OCI-LY7 (cell line): ENCODE measurements around the gene CARD10. TPM values are rescaled to one million over a fixed set of nuclear protein-coding genes. Genes with fewer than 3 reads are reported as not detected.

Source experiments
- BruUV-seq: library from RNA; stranded (reverse); fragments of 400-500 nt; replicated peaks from 2 replicates; lab custom pipeline; 2021; lab: Mats Ljungman, UMichigan
- CTCF ChIA-PET: fragments of 300-600 bp; sonication (Branson Sonifier 250); formaldehyde crosslinking; loops from one replicate; lab custom pipeline; 2022; ENCODE audit warnings: antibody characterized with exemption; ENCODE audit not compliant: unreplicated experiment; lab: Charles Lee
- POLR2A ChIA-PET: fragments of 300-600 bp; sonication (Branson Sonifier 250); formaldehyde crosslinking; loops from one replicate; lab custom pipeline; 2022; ENCODE audit warnings: antibody characterized with exemption; lab: Charles Lee
- DNase-seq: peaks from one replicate; pipeline ENCODE4 v3.0.0-alpha.2; 2015; ENCODE audit warnings: low spot score
- H2AFZ ChIP-seq: fragments of 200-600 bp; sonication (generic), shearing (Covaris generic); 2 replicates; pipeline ENCODE4 v1.6.1; 2014; ENCODE audit warnings: mild to moderate bottlenecking, antibody characterized with exemption, low read length, moderate library complexity
- H3K27ac ChIP-seq: fragments of 200-600 bp; sonication (generic); 2 replicates; pipeline ENCODE4 v1.5.1; 2014; ENCODE audit warnings: mixed run types, low read depth, mild to moderate bottlenecking, moderate library complexity, low read length, inconsistent platforms; ENCODE audit not compliant: poor library complexity, severe bottlenecking
- H3K36me3 ChIP-seq: fragments of 200-600 bp; sonication (generic); 2 replicates; pipeline ENCODE4 v1.6.1; 2014; ENCODE audit warnings: mild to moderate bottlenecking, antibody characterized with exemption, low read length, moderate library complexity, mixed read lengths; ENCODE audit not compliant: insufficient read depth
- H3K4me1 ChIP-seq: fragments of 200-600 bp; sonication (generic); 2 replicates; pipeline ENCODE4 v1.5.1; 2014; ENCODE audit warnings: mild to moderate bottlenecking, low read length; ENCODE audit not compliant: insufficient read depth, poor library complexity, severe bottlenecking
- H3K4me2 ChIP-seq: fragments of 200-600 bp; sonication (generic); 2 replicates; pipeline ENCODE4 v1.6.1; 2014; ENCODE audit warnings: mild to moderate bottlenecking, low read length
- H3K4me3 ChIP-seq: fragments of 200-600 bp; sonication (generic); 2 replicates; pipeline ENCODE4 v1.5.1; 2014; ENCODE audit warnings: mild to moderate bottlenecking, low read depth, low read length; ENCODE audit not compliant: poor library complexity, severe bottlenecking
- H3K79me2 ChIP-seq: fragments of 200-600 bp; sonication (generic); 2 replicates; pipeline ENCODE4 v1.6.1; 2016; ENCODE audit warnings: low read depth, mild to moderate bottlenecking, low read length, moderate library complexity, mixed read lengths; ENCODE audit not compliant: insufficient read depth
- H3K9me2 ChIP-seq: fragments of 200-600 bp; sonication (generic); 2 replicates; pipeline ENCODE4 v1.6.1; 2016; ENCODE audit warnings: mild to moderate bottlenecking, low read length, mixed read lengths; ENCODE audit not compliant: insufficient read depth
- H3K9me3 ChIP-seq: fragments of 200-600 bp; sonication (generic); 2 replicates; pipeline ENCODE4 v1.6.1; 2014; ENCODE audit warnings: mild to moderate bottlenecking, mixed run types, low read length, mixed read lengths
- H4K20me1 ChIP-seq: fragments of 200-600 bp; sonication (generic); 2 replicates; pipeline ENCODE4 v1.6.1; 2014; ENCODE audit warnings: mild to moderate bottlenecking, antibody characterized with exemption, low read length, moderate library complexity, mixed read lengths; ENCODE audit not compliant: insufficient read depth
- EZH2phosphoT487 ChIP-seq: fragments of 200-600 bp; sonication (generic); IDR thresholded peaks from 2 replicates; pipeline ENCODE4 v1.6.1; 2018; ENCODE audit warnings: low read depth, borderline replicate concordance, mild to moderate bottlenecking, mixed run types, antibody characterized with exemption, low read length, moderate library complexity, mixed read lengths
- intact Hi-C: fragments of 100-400 bp; cut with micrococcal nuclease; formaldehyde crosslinking; loops from one replicate; pipeline ENCODE4 v1.10.0; 2022; ENCODE audit not compliant: unreplicated experiment
- total RNA-seq, 2 experiments: library from RNA; depleted of rRNA in 1 of 2; stranded (reverse); fragments of >200 nt in 1 of 2; shearing (Covaris generic) in 1 of 2; gene quantifications; 2 replicates each; pipeline ENCODE4 v1.2.3, GENCODE V29; 2014 to 2022
- TF ChIP-seq, protein P1 (sequence below): fragments of 200-600 bp; sonication (generic); conservative IDR thresholded peaks from 2 replicates; pipeline ENCODE4 v1.5.1; 2014; ENCODE audit warnings: mild to moderate bottlenecking, antibody characterized with exemption, low read length, moderate library complexity, mixed read lengths

Gene CARD10
- total RNA-seq, 2 experiments from 2014 or later = 2.8 to 4.0 TPM

DNA sequence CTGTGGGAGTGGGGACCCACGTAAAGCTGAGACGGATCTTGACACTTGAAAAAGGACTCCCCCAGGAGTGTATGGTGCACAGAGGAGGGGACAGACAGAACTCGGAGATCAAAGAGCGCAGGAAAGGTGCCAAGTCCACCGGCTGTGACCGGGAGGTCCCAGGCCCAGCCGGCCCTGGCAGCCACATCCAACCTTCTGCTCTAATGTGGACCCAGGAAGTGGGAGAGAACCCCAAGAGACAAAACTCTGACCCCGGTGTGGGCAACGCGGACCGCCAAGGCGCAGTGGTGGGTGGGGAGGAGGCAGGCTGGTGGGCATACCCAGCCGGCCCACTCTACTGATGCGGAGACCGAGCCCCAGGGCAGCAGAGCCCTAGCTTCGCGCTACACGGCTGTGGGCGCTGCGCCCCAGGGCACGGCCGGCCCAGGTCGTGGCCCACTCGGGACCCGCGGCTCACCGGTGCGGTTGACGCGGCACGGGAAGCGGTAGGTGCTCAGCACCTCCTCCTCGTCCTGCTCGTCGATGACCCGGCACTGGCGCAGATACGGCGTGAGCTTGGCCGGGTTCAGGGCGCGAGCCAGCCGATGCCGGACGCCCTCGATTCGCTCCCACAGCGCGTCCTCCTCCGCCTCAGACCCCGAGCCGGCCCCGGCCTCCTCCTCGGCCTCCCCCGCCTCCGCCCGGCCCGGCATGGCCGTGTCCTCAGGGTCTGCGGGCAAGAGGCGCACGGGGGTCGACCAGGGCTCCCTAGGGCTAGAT is 527 bp downstream of the CARD10 start:
- H3K9me2 ChIP-seq = no peaks in the 10 kb centered on the region
- no peak for TF ChIP-seq EZH2phosphoT487
- TF ChIP-seq, protein P1, sequence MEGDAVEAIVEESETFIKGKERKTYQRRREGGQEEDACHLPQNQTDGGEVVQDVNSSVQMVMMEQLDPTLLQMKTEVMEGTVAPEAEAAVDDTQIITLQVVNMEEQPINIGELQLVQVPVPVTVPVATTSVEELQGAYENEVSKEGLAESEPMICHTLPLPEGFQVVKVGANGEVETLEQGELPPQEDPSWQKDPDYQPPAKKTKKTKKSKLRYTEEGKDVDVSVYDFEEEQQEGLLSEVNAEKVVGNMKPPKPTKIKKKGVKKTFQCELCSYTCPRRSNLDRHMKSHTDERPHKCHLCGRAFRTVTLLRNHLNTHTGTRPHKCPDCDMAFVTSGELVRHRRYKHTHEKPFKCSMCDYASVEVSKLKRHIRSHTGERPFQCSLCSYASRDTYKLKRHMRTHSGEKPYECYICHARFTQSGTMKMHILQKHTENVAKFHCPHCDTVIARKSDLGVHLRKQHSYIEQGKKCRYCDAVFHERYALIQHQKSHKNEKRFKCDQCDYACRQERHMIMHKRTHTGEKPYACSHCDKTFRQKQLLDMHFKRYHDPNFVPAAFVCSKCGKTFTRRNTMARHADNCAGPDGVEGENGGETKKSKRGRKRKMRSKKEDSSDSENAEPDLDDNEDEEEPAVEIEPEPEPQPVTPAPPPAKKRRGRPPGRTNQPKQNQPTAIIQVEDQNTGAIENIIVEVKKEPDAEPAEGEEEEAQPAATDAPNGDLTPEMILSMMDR = no peak
- H3K36me3 ChIP-seq = no peaks in the 10 kb centered on the region
- ChIA-PET CTCF (no interaction called here), POLR2A (no interaction called here)
- no peaks in the 10 kb centered on the region for H3K4me1 ChIP-seq
- H3K9me3 ChIP-seq = no peaks in the 10 kb centered on the region
- no peaks in the 10 kb centered on the region for H3K79me2 ChIP-seq
- H4K20me1 ChIP-seq = no peaks in the 10 kb centered on the region
- BruUV-seq = no TSS peak
- DNase-seq = no peak
- H2AFZ ChIP-seq = no peak overlapping the region
- H3K27ac ChIP-seq = no peak overlapping the region
- intact Hi-C loops = no loop called here
- H3K4me3 ChIP-seq = no peak overlapping the region
- no peak overlapping the region for H3K4me2 ChIP-seq

DNA sequence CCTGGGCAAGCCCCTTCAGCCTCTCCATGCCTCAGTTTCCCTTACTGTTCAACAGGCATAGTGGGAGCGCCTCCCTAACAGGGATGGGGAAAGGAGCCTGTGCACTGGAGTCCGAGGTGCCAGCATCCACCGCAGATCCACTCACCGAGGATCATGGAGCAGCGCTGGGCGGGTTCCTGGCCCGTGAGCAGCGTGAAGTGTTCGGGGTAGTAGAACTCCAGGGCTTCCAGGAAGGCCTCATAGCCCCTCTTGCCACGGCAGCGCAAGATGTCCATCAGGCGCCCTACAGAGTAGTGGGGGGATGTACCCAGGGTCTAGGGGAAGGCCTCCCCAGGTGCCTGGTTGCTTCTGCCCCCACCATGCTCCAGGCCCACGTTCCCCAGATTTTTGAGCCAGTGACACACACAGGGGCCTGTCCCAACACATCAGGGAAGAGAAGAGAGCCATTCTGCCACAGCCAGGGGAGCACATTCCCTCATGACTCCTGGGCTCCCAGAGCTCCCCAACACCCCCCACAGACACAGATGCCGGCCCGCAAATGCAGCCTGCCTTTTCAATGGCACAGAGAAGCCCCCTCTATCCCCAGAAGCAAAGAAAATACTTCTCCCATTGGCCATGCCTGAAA is 1.3 kb downstream of the CARD10 start:
- Histone ChIP-seq H3K9me2 (no peaks in the 10 kb centered on the region), H3K9me3 (no peaks in the 10 kb centered on the region), H3K4me3 (no peak overlapping the region), H3K4me2 (no peak overlapping the region), H3K79me2 (no peaks in the 10 kb centered on the region), H3K27ac (no peak overlapping the region), H3K36me3 (no peaks in the 10 kb centered on the region), H3K4me1 (no peaks in the 10 kb centered on the region), H2AFZ (no peak overlapping the region), H4K20me1 (no peaks in the 10 kb centered on the region)
- DNase-seq = no peak
- intact Hi-C loops = no loop called here
- ChIA-PET POLR2A (no interaction called here), CTCF (no interaction called here)
- TF ChIP-seq, protein P1 = no peak
- TF ChIP-seq EZH2phosphoT487 = no peak
- no TSS peak for BruUV-seq

DNA sequence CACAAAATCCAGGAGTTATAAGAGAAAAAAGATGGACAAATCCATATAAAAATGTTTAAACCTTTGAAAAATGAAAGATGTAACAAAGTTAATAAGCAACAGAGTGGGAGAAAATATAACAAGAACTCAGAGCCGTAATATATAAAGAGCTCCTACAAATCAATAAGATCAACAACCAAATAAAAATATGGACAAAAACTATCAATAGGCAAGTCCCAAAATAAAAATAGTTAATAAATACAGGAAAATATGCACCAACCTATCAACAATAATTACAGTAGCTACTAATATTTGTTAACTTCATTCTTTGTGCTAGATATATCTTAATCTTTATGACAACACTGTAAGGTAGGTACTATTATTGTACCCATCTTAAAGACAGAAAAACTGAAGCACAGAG is 2.8 kb downstream of the CARD10 start:
- CTCF ChIA-PET = no interaction called here
- TF ChIP-seq, protein P1 = no peak
- no peak for TF ChIP-seq EZH2phosphoT487
- no peak for DNase-seq
- intact Hi-C loops = no loop called here
- Histone ChIP-seq H3K9me3 (no peaks in the 10 kb centered on the region), H3K4me2 (no peak overlapping the region), H3K4me1 (no peaks in the 10 kb centered on the region), H3K4me3 (no peak overlapping the region), H3K36me3 (no peaks in the 10 kb centered on the region), H2AFZ (no peak overlapping the region), H3K9me2 (no peaks in the 10 kb centered on the region), H3K27ac (no peak overlapping the region), H4K20me1 (no peaks in the 10 kb centered on the region), H3K79me2 (no peaks in the 10 kb centered on the region)
- BruUV-seq = no TSS peak
- POLR2A ChIA-PET = no interaction called here
